CD4-positive, alpha-beta T cell (primary cell): ENCODE measurements around the gene DBT. TPM values are rescaled to one million over a fixed set of nuclear protein-coding genes. Genes with fewer than 3 reads are reported as not detected.

Source experiments
- ATAC-seq: fragments of 200-7000 bp; cut with Tn5 transposase; one replicate; pipeline ENCODE4 v1.10.0; 2022; ENCODE audit warnings: mild to moderate bottlenecking; ENCODE audit not compliant: poor library complexity
- CTCF ChIA-PET: fragments of 350-600 bp; sonication (Branson Sonifier 250); formaldehyde crosslinking; loops from one replicate; lab custom pipeline; 2021; ENCODE audit warnings: antibody characterized with exemption, inconsistent platforms; lab: Charles Lee
- POLR2A ChIA-PET: fragments of 350-600 bp; sonication (Branson Sonifier 250); formaldehyde crosslinking; loops from one replicate; lab custom pipeline; 2021; ENCODE audit warnings: antibody characterized with exemption, inconsistent platforms; lab: Charles Lee
- DNase-seq, 14 experiments: peaks; one replicate each; pipeline ENCODE4 v3.0.0-alpha.2; 2013 to 2020; ENCODE audit warnings: mixed read lengths in 2 of 14
- H3K27ac ChIP-seq, 2 donors: one replicate each; pipeline versions ENCODE4 v1.5.1 to v1.7.0; 2013; ENCODE audit warnings: low read length in 2 of 2, low read depth in 1 of 2, mild to moderate bottlenecking in 1 of 2
- H3K27me3 ChIP-seq, 2 experiments: 1 replicate in 1 of 2; 2 replicates in 1 of 2; pipeline versions ENCODE4 v1.6.1 to v1.7.0; 2013; ENCODE audit warnings: low read length in 2 of 2, control low read depth in 1 of 2, mild to moderate bottlenecking in 1 of 2, moderate library complexity in 1 of 2; ENCODE audit not compliant: insufficient read depth in 2 of 2, control insufficient read depth in 1 of 2
- H3K36me3 ChIP-seq: one replicate; pipeline ENCODE4 v1.6.1; 2013; ENCODE audit warnings: low read length, control low read depth; ENCODE audit not compliant: insufficient read depth
- H3K4me1 ChIP-seq: one replicate; pipeline ENCODE4 v1.6.1; 2013; ENCODE audit warnings: low read length, control low read depth; ENCODE audit not compliant: insufficient read depth
- H3K4me3 ChIP-seq: one replicate; pipeline ENCODE4 v1.5.1; 2013; ENCODE audit warnings: mild to moderate bottlenecking, low read length, moderate library complexity
- H3K9me3 ChIP-seq, 2 experiments: 1 replicate in 1 of 2; 2 replicates in 1 of 2; pipeline versions ENCODE4 v1.6.1 to v1.7.0; 2013; ENCODE audit warnings: low read length in 2 of 2, mild to moderate bottlenecking in 2 of 2, control low read depth in 1 of 2, moderate library complexity in 1 of 2; ENCODE audit not compliant: control insufficient read depth in 1 of 2, insufficient read depth in 1 of 2
- H3K27ac Mint-ChIP-seq: one replicate; pipeline ENCODE4 v1.8.0; 2020; ENCODE audit warnings: mixed read lengths
- H3K27me3 Mint-ChIP-seq: one replicate; pipeline ENCODE4 v1.8.0; 2021; ENCODE audit warnings: mixed read lengths
- H3K36me3 Mint-ChIP-seq: one replicate; pipeline ENCODE4 v1.8.0; 2021; ENCODE audit warnings: low read depth, mixed read lengths
- H3K4me1 Mint-ChIP-seq: one replicate; pipeline ENCODE4 v1.8.0; 2021; ENCODE audit warnings: low read depth, mixed read lengths
- H3K4me3 Mint-ChIP-seq: one replicate; pipeline ENCODE4 v1.8.0; 2020; ENCODE audit warnings: mild to moderate bottlenecking, mixed read lengths
- H3K9me3 Mint-ChIP-seq: one replicate; pipeline ENCODE4 v1.8.0; 2020; ENCODE audit warnings: mixed read lengths
- CTCF ChIP-seq: fragments of 200-600 bp; IDR thresholded peaks from one replicate; pipeline ENCODE4 v1.8.0; 2022; ENCODE audit warnings: antibody characterized with exemption, mild to moderate bottlenecking
- intact Hi-C, 2 experiments: fragments of 100-400 bp; cut with DNase I in 1 of 2; cut with micrococcal nuclease in 1 of 2; formaldehyde crosslinking; loops; one replicate each; pipeline versions ENCODE4 v1.15.1 to v1.9.0; 2023 to 2025; cut with DNase I, micrococcal nuclease
- total RNA-seq, 174 experiments: library from RNA in 2 of 174; stranded (reverse) in 2 of 174; gene quantifications; one replicate each; pipeline ENCODE4 v1.2.3 and lab custom pipeline; 2021 to 2026

Gene DBT
- total RNA-seq, 2 experiments from 2014 or later, result 5.3 to 5.4 TPM

GRCh38 chr1:100230765-100231164 is 18.9 kb downstream of the DBT start:
- Mint-ChIP-seq H3K27ac (no peak overlapping the region), H3K27me3 (no peaks in the 10 kb centered on the region), H3K36me3 (peaks cover 76% of the 10 kb centered on the region), H3K4me3 (no peak overlapping the region), H3K4me1 (no peaks in the 10 kb centered on the region), H3K9me3 (no peaks in the 10 kb centered on the region)
- ChIA-PET POLR2A (no interaction called here), CTCF (interaction anchor here (0.7 to 0.8 kb wide), 2 partner anchors 11 to 13 kb away, joined by 3 read pairs; no protein-coding TSS in a partner anchor)
- H3K27me3 ChIP-seq, result no peaks in the 10 kb centered on the region
- H3K27ac ChIP-seq, result no peak overlapping the region
- no peaks in the 10 kb centered on the region for H3K9me3 ChIP-seq
- no peak overlapping the region for H3K4me3 ChIP-seq
- ATAC-seq (no peak), DNase-seq (no peak)
- TF ChIP-seq CTCF, result no peak
- intact Hi-C loops, result no loop called here
- H3K4me1 ChIP-seq, result no peaks in the 10 kb centered on the region
- H3K36me3 ChIP-seq, result peaks cover 52% of the 10 kb centered on the region

- Histone ChIP-seq H3K9me3 (no peaks in the 10 kb centered on the region), H3K27me3 (no peaks in the 10 kb centered on the region), H3K4me3 (no peak overlapping the region), H3K36me3 (peaks cover 46% of the 10 kb centered on the region), H3K4me1 (no peaks in the 10 kb centered on the region), H3K27ac (no peak overlapping the region)
- intact Hi-C loops, result no loop called here
- no peak for TF ChIP-seq CTCF
- H3K36me3 Mint-ChIP-seq, result peaks cover 75% of the 10 kb centered on the region
- no peaks in the 10 kb centered on the region for H3K27me3 Mint-ChIP-seq
- ChIA-PET POLR2A (no interaction called here), CTCF (interaction anchor here (0.8 kb wide), 1 partner anchor 12 kb away, joined by 3 read pairs; no protein-coding TSS in a partner anchor)
- H3K4me1 Mint-ChIP-seq, result no peaks in the 10 kb centered on the region
- no peaks in the 10 kb centered on the region for H3K9me3 Mint-ChIP-seq
- no peak for ATAC-seq
- no peak overlapping the region for H3K4me3 Mint-ChIP-seq
- no peak for DNase-seq
- no peak overlapping the region for H3K27ac Mint-ChIP-seq
Observed at GRCh38 chr1:100229681-100230443, 19.8 kb downstream of the DBT start.

GRCh38 chr1:100222428-100222827 is 27.2 kb downstream of the DBT start:
- Mint-ChIP-seq H3K4me1 (no peaks in the 10 kb centered on the region), H3K27ac (no peak overlapping the region), H3K27me3 (no peaks in the 10 kb centered on the region), H3K4me3 (no peak overlapping the region), H3K9me3 (no peaks in the 10 kb centered on the region), H3K36me3 (peaks cover 39% of the 10 kb centered on the region)
- peaks cover 17% of the 10 kb centered on the region for H3K36me3 ChIP-seq
- ChIA-PET POLR2A (no interaction called here), CTCF (interaction anchor here (0.9 kb wide), 1 partner anchor 20 kb away, joined by 3 read pairs; no protein-coding TSS in a partner anchor)
- no peaks in the 10 kb centered on the region for H3K27me3 ChIP-seq
- intact Hi-C loops, result loop anchor here in 1 of 2 experiments (5.0 kb wide), 1 partner anchor 255 kb away; no protein-coding TSS in a partner anchor
- H3K4me1 ChIP-seq, result no peaks in the 10 kb centered on the region
- TF ChIP-seq CTCF, result no peak
- ATAC-seq (no peak), DNase-seq (no peak)
- H3K4me3 ChIP-seq, result no peak overlapping the region
- no peak overlapping the region for H3K27ac ChIP-seq
- no peaks in the 10 kb centered on the region for H3K9me3 ChIP-seq
